Left kidney (tissue), 8 donors: ENCODE measurements around the gene SPRY1. TPM values are rescaled to one million over a fixed set of nuclear protein-coding genes. Genes with fewer than 3 reads are reported as not detected.

Experiments
- DNase-seq: peaks from one replicate; pipeline ENCODE4 v3.0.0-alpha.2; 2013
- long read RNA-seq, 8 donors: transcript quantifications; one replicate each; lab custom pipeline, GENCODE V29; 2026
- polyA plus RNA-seq: library from polyadenylated mRNA; unstranded; fragments of 120-200 nt; gene quantifications from one replicate; pipeline ENCODE4 v1.2.1, GENCODE V29; 2013; ENCODE audit not compliant: insufficient read length

The SPRY1 gene, protein sequence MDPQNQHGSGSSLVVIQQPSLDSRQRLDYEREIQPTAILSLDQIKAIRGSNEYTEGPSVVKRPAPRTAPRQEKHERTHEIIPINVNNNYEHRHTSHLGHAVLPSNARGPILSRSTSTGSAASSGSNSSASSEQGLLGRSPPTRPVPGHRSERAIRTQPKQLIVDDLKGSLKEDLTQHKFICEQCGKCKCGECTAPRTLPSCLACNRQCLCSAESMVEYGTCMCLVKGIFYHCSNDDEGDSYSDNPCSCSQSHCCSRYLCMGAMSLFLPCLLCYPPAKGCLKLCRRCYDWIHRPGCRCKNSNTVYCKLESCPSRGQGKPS
- polyA plus RNA-seq = 84.1 TPM
- long read RNA-seq, donor 1, transcript SPRY1-206 (2 exons, 849 nt) = major isoform, 30 of 62 reads
- long read RNA-seq, donor 1, partial matches to known transcripts = 23 of 62 reads
- long read RNA-seq, donor 1, other reads (novel, unspliced or antisense) = 0 of 62 reads
- long read RNA-seq, donor 2, transcript SPRY1-206 (2 exons, 849 nt) = major isoform, 26 of 46 reads
- long read RNA-seq, donor 2, partial matches to known transcripts = 0 of 46 reads
- long read RNA-seq, donor 2, other reads (novel, unspliced or antisense) = 14 of 46 reads
- long read RNA-seq, donor 3, transcript SPRY1-206 (2 exons, 849 nt) = major isoform, 18 of 28 reads
- long read RNA-seq, donor 3, partial matches to known transcripts = 0 of 28 reads
- long read RNA-seq, donor 3, other reads (novel, unspliced or antisense) = 9 of 28 reads
- long read RNA-seq, donor 4, transcript SPRY1-206 (2 exons, 849 nt) = major isoform, 8 of 9 reads
- long read RNA-seq, donor 4, partial matches to known transcripts = 0 of 9 reads
- long read RNA-seq, donor 4, other reads (novel, unspliced or antisense) = 0 of 9 reads
- long read RNA-seq, donor 5, transcript SPRY1-206 (2 exons, 849 nt) = major isoform, 17 of 55 reads
- long read RNA-seq, donor 5, partial matches to known transcripts = 23 of 55 reads
- long read RNA-seq, donor 5, other reads (novel, unspliced or antisense) = 12 of 55 reads
- long read RNA-seq, donor 6, transcript SPRY1-206 (2 exons, 849 nt) = major isoform, 23 of 57 reads
- long read RNA-seq, donor 6, partial matches to known transcripts = 22 of 57 reads
- long read RNA-seq, donor 6, other reads (novel, unspliced or antisense) = 8 of 57 reads
- long read RNA-seq, donor 7, transcript SPRY1-204 (2 exons, 1,012 nt) = minor isoform, 10 of 52 reads
- long read RNA-seq, donor 7, transcript SPRY1-206 (2 exons, 849 nt) = major isoform, 27 of 52 reads
- long read RNA-seq, donor 7, partial matches to known transcripts = 15 of 52 reads
- long read RNA-seq, donor 7, other reads (novel, unspliced or antisense) = 0 of 52 reads
- long read RNA-seq, donor 8, transcript SPRY1-206 (2 exons, 849 nt) = major isoform, 5 of 16 reads
- long read RNA-seq, donor 8, partial matches to known transcripts = 0 of 16 reads
- long read RNA-seq, donor 8, other reads (novel, unspliced or antisense) = 6 of 16 reads

DNA sequence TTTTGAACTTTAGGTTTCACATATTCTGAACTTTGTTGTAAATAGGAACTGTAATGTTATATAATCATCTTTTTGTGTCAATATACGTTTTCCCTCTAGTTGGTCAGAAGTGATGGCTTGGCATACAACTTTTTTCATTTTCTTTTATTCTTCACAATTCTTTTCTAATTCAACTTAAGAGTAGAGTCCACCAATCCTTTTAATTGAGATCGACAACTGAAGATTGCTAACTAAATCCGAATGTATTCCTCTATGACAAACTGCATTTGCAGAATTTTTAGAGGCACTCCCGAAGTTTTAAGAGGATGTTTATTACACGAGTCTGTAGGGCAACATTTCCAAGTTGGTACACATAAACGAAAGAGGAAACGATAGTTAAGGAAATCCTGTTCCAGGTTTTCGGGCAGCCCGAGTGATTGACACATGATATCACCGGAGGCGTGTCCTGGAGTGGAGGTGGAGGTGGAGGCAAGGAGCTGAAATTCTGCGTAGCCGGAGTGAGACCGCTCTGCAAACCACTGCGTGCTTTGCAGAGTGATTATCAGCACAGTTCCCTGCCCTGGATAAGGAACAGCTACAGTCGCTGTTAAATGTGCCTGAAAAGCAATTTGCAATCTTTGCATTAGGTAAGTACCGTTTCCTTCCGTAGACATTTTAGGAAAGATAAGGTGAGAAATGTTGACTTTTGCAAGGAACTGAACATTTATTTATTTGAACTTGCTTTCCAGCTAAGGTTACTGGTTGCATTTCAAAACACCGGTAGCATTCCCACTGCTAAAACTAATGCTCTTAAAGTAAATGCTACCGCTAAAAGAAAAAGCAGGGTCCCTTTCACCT, at the start of gene SPRY1:
Gene SPRY1 (plus strand): TSS at position 489 of the 837 bp plus-strand sequence. CDS start 4,797 bp downstream, outside the sequence.
- DNase-seq = peak; percentile 96

DNA sequence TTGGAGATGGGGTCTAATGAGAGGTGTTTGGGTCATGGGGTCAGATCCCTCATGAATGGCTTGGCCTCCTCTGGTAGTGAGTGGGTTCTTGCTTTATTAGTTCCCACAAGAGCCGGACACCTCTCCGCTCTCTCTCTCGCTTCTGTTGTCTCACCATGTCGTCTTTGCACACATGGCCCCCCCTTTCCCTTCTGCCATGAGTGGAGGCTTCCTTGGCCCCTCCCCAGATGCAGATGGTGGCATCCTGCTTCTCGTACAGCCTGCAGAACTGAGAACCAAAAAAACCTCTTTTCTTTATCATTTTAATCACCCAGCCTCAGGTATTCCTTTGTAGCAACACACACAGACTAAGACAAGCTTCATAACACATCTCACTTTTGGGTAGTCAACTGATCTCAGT, 49.6 kb upstream of the SPRY1 start:
- no peak for DNase-seq

DNA sequence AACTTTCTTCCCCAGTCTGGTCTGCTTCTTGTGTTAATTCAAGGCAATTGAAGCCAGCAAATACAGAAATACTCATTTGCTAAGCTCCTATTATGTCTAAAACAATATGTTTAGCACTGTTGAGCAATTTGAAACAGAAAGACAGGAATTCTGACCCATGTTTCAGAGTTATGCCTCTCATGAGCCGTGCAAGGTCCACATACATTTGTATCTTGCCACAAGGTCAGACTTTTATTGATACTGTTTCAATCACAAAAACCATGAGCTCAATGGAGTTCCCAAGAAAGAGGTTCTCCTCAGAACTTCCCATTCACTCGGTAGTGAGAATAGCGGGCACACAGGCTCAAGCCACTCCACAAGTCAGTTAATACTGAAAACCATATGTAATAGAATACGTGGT, 47.6 kb upstream of the SPRY1 start:
- DNase-seq = no peak

DNA sequence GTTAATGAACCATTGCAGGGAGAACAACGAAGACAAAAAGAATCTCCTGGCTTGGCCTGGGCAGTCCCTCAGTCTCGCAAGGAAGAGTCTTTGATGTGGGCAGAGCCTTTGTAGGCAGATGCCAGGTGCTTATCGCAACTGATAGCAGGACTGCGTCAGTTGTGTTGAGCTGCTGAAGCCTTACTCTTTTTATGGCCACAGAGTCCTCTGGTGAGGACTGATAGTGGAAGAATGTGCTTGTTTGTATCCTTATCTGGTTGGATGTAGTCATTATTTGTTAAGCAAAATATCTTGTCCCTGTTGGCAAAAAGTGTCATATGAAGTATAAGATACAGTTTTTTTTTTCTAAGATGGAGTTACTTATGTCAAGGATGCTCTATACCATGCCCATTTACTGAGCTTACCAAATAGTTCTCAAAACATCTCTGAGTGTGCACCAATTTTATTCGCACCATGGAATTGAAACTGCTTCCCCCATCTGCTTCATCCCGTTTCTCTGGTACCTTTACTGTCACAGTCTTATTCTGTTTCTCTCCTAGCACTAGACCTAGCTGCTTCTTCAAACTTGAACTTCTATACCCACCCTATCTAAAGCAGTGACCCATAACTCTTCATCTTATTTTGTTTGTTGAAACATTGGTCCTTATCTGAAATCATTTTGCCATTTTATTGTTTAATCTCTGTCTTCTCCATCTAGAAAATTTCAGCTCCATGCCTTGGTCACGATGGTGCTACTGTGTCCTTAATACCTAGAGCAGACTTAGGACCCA, 47.0 kb upstream of the SPRY1 start:
- DNase-seq = no peak

DNA sequence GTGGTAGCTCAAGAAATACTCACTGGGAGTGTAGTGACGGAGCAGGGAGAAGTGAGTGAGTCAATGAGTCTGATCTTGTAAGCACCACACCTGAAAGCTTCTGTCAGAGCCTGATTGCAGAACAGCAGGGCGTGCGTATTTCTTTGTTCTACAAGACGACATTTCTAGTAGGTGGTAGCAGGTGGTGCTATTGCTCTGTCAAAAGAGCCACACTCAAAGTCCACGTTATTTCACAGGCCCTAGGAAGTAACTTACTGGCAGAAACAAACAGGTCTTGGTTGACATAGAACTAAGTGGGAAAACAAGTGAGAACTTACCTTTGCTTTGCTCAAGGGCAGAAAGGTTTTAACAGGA, 46.4 kb upstream of the SPRY1 start:
- no peak for DNase-seq

DNA sequence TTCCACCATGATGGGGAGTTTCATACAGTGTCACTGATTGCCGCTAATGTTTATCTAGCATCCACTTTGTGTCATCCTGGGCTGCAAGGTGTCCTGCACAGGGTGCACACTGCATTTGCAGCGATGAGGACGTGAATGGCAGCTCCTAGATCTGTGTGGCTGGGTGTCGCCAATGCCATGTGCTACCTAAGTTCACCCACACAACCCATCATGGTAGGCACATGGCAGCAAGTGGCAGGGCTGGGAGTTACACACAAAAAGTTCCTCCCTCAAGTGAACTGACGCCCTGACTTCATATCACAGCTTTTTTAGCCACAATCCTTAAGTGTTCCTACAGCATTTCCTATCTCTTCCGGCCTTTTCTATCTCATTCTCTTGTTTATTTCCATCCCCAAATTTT, 45.9 kb upstream of the SPRY1 start:
- DNase-seq = no peak

DNA sequence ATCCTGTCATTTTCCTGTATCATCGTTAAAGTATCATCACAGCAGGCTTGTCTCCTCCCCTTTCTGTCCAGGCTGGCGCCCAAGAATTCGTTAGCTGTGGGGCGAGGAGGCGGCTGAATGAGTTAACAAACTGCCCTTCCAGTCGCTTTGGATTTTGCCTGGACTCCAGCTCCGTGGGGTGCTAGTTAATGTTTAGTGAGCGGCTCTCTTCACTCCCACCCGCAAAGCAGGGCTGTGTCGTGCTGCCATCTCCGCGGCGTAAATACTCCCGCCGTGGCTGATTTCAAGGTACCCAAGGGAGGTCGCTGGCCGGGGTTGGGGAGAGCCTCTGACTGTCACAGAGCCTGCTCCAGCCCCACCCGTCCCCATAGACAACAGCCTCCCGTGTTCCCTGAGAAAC, 44.9 kb upstream of the SPRY1 start:
- no peak for DNase-seq

DNA sequence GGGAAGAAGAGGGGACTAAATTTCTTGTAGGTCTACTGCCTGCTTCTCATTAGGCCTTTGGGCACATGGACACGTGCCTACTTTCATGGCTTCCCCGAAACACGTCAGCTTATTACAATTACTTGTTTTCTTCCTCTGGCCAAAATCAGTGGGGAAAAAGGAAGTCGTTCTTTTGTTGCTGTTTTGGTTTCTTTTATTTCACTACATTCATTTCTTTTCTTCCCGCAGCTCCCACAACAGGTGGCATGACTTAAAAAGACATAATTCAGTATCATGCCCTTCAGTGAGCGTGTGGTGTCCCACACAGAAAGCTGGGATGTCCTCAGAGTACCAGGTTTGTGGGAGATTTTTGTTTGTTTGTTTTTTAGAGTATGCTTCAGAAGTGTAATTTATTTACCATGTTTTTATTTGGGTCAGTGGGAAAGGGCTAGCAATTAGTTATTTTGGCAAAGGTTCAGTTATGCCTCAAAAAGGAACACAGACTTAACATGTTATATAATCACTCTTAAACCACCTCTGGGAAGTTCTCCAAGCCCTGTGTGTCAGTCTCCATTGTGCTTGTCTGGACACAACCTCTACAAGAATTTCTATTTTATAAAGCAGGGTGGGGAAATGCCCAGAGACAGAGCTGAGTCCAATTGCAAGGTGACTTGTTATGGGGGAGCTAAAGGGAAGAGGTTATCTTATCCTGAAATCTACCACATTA, 44.2 kb upstream of the SPRY1 start:
- no peak for DNase-seq

DNA sequence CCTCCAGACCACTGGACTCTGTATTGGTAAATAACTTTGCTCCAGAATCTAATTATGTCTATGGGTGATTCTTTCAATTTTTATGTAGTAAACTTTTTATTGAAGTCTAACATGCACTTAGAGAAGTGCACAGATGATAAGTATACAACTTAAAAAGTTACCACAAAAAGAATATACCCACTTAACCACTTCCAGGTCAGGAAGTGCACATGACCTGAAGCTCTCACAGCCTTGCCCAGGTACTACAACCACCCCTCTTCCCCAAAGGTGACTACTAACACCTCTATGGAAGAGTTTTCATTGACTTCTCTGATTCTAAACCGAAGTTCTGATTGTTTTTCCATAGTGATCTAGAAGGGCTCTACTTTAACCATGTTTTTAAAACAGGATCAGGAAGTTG, 43.6 kb upstream of the SPRY1 start:
- no peak for DNase-seq

DNA sequence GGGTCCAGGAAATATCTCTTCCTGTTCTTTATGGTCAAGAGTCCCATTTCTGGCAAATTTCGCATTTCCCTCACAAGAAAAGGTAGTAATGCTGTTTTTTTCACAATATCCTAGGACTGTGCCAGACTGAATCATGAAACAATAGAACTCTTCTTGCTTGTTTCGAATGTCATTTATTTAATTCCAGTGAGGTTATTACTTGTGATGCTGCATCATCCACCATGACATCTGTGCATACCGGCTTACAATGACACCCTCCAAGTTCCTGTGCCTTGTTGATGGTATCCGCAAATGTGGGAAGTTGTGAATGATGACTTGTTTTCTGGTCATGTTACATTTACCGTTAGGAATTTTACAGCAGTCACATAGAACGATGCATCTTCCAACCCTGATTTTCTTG, 42.9 kb upstream of the SPRY1 start:
- no peak for DNase-seq

DNA sequence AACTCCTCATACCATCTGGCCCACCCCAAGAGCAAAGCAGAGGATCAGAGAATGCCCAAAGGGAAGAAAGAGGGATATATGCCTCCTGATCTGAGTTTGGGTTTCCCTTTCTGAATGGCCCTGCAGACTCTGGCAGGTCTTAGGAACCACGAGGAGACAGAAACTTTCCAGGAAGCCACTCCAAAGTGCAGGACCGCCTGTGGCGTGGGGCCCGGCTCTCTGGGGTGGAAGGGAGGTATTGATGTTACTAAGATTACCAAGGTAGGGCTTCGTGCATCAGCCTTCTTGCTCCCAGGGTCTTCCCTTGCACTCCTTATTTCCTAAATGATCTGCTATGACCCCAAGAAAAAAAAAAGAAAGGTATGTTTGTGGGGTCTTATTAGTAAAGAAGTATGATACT, 41.9 kb upstream of the SPRY1 start:
- DNase-seq = no peak

DNA sequence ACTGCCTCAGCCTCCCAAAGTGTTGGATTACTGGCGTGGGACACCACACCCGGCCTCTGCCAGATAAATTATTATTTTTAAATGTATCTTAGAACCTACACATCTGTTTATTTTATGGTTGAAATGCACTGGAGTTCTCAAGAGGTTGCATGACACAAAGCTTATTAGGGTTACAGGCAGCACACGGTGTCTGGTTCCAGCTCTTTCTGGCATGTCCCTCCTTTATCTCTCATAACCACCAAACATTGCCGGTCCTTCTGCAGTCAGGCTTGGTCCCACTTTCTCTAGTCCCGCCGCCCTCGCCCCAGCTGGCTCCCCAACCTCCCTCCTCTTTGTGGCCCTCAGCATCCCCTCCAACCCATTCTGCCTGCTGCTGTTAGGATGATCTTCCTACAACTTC, 39.7 kb upstream of the SPRY1 start:
- DNase-seq = no peak

DNA sequence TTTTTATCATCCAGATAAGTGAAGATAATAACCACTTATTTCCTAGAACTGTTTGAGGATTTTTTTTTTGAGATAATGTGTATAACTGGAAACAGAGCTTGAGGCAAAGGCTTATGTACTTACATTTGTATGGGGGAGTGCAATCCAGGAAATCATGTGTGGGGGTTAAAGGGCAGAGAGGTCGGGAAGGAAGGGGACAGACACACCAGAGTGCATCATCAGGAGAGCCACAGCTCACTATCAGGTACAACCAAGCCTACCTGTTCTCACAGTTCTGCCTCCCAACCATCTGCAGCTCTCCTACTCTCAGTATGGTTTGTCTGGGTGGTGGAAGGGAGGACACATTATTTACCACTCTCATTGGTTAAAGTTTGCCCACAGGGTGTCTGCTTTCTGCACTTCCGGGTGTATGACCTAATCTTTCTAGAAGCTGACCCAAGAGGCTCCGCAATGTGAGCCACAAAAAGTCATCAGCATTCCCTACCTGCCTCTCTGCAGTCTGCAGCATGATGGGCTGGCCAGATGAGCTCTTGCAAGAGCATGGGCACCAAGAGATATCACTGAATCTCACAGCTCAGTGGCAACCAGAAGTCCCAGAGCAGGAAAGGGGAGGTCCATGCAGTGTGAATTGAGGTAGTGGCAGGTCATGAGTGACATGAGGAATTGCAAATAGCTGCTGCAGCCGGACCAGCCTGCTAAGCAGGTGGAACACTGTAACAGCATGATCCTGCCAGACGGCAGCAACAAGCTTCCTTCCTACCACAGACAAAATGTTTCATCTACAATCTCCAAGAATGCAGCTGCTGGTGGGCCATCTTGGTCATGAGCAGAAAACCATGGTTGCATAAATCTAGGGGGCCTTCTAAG, 36.9 kb upstream of the SPRY1 start:
- no peak for DNase-seq

DNA sequence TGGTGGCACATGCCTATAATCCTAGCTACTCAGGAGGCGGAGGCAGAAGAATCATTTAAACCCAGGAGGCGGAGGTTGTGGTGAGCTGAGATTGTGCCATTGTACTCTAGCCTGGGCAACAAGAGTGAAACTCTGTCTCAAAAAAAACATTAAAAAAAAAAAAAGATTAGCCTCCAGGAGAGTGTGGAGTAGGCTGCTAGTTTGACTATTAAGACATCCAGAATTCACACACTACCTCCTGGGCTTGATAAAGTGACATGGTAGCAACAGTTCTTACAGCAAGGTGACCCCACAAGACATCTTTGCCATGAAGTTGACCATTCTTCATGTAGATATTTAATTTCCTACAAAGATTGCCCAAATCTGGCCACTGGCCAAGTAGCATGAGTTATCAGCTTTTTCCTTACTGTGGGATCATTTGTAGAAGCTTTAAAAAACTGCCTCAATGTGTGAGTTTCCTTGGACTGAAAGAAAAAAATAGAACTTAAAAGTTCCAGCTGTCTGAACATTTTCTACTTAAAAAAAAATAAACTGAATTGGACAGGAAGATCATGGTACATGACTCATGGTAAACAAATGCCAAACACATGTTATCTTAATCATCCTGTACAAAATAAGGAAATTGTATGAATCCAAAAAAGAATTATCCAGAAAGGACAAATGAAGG, 35.3 kb upstream of the SPRY1 start:
- DNase-seq = no peak

DNA sequence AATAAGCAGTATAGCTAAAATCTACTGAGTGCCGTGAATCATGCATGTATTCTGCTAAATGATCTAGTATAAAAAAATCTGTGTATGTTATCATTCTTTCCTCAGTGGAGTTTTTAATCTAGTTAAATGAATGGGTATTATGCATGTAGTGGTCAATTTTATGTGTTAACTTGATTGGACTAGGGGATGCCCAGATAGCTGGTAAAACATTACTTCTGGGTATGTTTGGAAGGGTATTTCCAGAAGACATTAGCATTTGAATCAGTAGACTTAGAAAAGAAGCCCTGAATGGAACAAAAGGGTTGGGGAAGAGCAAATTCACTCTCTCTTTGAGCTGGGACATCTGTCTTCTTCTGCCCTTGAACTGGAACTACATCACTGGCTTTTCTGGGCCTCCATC, 34.5 kb upstream of the SPRY1 start:
- no peak for DNase-seq

DNA sequence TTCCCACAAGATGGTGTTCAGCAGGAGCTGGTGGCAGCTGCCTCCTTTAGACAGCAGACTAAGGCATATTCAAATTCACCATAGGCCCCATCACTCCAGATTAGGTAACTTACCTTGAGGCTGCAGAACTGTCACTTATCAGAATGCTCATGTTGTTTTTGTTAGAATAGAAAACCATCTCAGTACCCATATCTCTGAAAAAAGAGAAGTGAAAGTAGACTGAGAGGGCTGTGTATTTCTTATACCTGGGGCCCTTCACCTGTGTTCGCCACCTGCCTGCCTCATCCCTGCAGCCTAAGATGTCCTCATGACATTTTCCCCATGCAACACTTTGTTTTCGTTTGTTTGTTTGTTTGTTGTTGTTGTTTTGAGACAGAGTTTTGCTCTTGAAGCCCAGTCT, 32.9 kb upstream of the SPRY1 start:
- DNase-seq = no peak

DNA sequence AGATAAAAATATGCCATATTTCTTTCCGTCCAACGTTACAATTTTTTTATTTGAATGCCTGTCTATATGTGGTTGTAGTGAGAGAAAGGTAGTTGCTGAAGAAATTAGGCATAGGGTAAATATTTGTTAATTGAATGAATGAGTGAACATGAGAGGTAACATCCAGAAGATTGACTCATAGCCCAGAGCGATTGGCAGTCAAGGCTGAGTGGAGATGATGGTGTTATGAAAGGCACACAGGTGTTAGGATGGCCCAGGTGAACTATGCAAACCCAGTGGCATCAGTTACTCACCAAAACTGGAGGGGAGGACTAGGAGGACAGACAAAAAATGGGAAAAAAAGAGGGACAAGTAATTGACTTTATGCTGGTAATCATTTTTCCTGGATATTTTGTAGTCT, 31.7 kb upstream of the SPRY1 start:
- no peak for DNase-seq

DNA sequence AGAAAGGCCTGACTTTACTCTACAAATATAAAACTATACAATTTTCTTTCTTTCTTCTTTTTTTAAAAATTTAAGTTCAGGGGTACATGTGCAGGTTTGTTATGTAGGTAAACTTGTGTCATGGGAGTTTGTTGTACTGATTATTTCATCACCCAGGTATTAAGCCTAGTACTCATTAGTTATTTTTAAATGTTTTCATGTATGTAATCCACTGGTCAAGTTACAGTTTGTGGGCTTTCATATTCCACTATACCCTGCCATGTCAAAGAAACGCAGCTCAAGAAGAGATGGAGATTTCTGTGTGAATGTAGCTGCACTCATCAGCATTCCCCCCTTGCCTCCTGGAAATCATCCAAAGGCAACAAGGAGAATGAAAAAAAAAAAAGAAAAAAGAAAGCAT, 31.2 kb upstream of the SPRY1 start:
- DNase-seq = no peak
